CD4-positive, alpha-beta T cell treated with Interleukin-2 at 100 ng/mL for 4 hours (primary cell): ENCODE data around the gene IQSEC1.

Experiments
- DNase-seq: peaks from one replicate; pipeline ENCODE4 v3.0.0-alpha.2; 2020; ENCODE audit warnings: low spot score

The IQSEC1 gene

GRCh38 chr3:12967606-12968351 is 105.5 kb downstream of the IQSEC1 start:
- DNase-seq = peak; percentile 89

GRCh38 chr3:12966847-12967605 is 106.2 kb downstream of the IQSEC1 start:
- DNase-seq = no peak

DNA sequence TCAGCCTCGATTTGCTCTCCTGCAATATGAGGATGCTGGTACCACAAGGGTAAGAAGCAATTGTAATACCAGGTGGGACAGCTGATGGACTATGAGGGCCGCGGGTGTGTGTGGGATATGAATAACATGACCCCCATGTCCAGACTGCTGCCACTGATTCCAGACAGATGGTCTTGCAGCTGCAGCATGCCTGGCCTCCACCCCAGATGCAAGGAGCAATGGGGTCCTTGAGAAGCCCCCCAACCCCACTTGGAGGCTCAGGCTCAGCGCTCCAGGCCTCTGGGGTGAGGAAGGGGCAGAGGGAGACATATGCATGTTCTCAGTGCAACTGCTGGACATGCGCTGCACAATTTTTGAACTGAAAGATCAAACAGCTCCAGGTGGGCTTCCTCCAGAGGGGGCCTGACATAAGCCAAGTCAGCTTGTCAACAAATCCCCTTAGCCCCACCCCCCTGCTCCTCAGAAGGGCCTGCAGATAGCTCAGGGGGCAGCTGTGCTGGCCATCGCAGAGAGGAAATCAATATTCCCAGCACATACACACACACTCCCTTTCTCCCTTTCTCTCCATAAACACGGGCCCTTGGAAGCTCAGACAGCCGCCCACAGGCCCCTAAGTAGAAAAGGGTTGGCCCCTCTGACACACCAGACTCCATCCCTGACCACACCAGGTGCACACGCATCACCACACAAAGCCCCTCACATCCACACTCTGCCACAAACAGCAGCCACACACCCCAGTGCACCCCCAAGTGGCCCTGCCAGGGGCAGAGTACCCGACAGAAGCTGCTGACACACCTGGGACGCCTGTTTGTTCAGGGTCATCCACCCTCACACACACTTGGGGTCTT is 107.0 kb downstream of the IQSEC1 start:
- no peak for DNase-seq

DNA sequence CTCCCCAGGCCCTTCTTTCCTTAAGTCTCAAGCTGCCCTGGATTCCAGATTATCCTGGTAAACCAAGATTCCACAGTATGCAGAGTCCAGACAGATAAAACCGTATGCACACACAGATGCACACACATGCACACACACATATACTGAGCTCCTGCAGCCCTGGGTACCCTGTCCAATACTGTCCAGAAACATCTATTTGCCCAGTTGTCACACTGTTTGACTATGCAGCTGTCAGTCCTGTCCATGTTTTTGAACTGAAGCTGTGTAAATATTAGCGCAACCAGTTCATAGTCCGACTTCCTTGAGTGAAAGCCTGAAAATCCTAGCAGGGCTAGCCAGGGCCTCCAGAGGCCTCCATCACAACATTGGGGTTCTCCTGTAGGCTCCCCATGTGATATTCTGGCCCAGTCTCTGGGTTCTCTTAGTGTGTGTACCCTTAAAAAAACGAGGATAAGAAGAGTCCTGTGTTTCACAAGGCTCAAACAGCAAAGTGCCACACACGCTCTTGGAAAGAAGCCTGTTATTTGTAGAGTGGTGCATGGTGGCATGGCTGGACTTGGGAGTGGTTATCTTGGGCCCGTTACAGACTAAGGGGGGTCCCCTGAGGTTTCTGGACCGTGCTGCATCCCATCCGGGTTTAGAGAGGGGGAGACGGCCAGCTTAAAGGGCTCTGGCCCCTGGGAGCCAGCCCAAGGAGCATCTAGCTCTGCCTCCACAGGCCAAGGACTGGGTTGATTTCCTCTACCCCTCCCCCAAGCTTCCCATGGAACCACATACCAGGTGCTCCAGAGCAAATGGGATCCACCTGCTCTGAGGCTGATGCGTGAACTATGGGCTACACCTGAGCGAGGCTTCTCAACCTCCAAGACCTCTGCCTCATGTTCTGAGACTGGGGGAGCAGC is 108.3 kb downstream of the IQSEC1 start:
- DNase-seq = no peak

- DNase-seq = no peak
These were observed 109.1 kb downstream of the IQSEC1 start for GRCh38 chr3:12963922-12964701.

DNA sequence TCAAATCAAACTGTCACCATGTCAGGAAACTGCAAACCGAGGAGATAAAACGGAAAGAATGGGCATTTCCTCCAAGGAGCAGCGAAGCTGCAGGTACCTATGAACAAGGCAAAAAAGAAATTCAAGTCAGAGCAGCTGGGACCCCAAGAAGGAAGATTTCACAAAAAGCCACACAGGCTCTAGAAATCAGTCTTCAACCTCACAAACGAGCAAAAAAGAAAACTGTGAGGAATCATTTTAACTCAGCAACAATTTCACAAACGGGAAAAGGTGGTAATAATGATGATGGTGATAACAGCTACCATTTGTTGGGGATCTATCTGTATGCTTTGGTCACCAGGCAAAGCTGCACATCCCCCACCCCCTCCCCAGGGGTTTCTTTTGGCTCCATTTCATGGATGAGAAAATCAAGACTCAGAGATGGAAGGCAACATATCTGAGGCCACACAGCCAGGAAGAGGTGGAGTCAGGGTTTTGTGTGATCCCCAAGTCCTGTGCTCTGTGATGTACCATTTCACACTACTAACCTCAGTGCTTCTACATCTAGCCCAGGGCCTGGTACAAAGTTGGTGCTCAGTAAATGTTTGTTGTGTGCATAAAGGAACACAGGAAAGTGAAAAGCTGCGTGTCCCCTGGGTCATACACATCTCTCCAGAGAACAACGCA is 109.9 kb downstream of the IQSEC1 start:
- no peak for DNase-seq

- no peak for DNase-seq
These were observed 110.9 kb downstream of the IQSEC1 start for GRCh38 chr3:12962292-12962691.

DNA sequence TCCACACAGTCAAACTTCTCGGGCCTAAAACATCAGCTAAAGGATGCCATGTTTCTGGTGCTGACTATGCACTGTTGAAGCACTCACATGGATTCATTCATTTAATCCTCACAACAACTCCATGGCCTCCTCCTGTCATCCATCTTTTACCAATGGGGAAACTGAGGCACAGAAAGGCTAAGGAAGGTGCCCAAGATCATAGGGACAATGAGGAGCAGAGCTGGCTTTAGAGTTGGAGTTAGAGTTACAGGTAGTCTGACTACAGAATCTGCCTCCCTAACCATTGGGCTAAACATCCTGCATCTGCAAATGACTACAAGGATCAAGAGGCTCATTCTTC is 111.6 kb downstream of the IQSEC1 start:
- no peak for DNase-seq

GRCh38 chr3:12961007-12961696 is 112.1 kb downstream of the IQSEC1 start:
- no peak for DNase-seq

GRCh38 chr3:12960497-12960896 is 112.7 kb downstream of the IQSEC1 start:
- no peak for DNase-seq

GRCh38 chr3:12959838-12960378 is 113.3 kb downstream of the IQSEC1 start:
- no peak for DNase-seq

DNA sequence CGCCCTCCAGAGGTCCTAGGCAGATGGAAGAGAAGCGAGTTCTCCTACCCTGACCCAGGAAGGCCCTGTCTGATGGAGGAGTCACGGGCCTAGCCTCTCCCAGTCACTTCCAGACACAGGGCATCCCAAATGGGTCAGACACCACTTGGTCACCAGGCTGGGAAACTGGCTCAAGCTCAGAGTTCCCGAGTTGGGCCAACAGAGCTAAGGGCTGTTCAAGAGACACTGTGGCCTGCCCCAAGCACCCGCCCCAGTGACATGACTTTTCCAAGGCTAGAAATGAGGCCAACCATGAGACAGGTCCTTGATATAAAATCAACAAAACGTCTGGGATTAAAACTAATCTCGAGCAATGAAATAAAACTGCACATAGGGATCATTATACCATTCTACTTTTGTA is 113.8 kb downstream of the IQSEC1 start:
- no peak for DNase-seq

DNA sequence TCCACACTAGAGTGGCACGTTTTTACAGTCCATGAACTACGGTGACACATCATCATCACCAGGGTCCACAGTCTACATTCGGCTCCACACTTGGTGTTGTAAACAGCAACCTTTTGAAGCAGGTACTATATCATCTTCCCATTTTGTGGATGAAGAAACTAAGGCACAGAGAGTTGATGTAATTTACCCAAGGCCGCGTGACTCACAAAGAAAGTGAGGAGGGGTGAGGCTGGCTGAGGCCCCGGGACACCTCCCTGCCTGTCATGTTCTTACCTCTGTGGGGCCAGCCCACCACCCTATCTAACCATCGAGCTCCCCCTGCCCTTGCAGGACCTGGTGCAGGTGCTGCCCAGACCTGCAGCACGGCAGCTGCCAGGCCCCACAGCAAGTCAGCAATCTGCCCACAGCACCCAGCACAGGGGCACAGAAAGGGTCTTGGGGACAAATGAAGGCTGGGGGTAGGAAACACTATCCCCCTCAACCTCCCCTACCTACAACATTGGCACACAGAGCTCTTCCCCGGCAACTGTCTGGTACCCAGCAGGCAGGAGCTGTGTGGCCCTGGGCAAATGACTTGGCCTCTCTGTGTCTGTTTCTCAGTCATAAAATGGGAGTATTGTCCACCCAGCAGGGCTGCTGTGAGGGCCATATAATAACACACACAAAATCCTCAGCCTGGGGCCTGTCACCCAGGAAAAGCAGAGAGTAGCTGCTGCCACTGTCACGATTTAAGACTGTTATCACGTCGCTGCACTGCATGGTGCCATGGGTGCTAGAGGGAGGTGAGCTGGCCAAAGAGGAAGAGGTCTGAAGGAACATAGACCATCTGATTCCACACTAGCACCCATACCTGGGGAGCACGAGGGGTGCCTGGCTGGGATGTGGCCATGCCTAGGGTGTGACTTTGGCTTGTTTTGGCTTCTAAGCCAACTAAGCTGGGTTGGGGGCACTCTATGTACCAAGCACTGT is 115.1 kb downstream of the IQSEC1 start:
- no peak for DNase-seq

DNA sequence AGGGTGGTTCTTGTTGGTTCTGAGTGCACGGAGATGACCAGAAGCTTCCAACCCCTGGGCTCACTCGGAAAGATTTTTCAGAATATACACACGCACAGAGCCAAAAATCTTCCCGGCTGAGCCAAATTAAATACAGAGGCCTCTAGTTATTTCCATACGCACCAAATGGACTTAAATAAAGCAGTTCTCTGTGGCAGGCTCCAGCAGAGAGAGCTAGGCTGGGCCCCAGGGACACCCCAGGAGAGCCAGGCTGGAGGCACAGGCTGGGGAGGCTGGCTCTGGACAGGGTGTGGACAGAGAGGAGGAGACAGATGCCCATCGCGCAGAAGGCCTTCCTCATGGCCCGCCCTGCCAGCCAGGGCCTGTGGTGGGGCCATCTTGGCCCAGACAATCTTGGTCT is 115.9 kb downstream of the IQSEC1 start:
- no peak for DNase-seq

- no peak for DNase-seq
These were observed 116.9 kb downstream of the IQSEC1 start for GRCh38 chr3:12956316-12956660.

DNA sequence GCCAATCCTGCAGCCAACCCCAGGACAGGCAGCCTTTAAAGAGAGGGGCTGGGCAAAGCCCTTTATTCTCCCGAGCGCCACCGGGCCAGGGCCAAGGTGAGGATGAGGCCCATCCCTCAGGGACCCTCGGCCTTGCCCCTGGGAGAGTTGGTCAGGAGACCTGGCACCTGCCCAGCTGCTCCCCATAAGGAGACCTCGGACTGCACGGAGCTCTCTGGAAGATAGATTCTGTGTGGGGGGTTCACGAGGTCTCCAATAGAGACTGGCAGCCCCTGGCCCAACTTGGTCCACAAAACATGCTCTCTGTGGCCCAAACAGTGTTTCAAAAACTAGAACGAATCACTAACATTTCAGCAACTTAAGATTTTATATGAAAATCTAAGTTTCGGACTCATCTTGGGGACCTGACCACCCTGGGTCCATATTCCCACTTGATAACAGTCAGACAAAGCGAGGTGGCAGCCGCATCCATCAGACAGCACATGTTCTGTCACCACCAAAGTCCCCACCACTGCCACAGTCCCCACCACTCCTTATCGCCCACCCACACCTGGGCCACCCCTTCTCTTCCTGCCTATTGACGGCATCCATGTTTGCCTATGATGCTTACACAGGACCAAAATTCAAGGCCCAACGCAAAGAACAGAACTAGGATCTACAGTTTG is 117.4 kb downstream of the IQSEC1 start:
- DNase-seq = no peak

- no peak for DNase-seq
These were observed 118.2 kb downstream of the IQSEC1 start for GRCh38 chr3:12954891-12955650.
